Measurements from ENCODE around the gene GRK2. TPM values are rescaled to one million over a fixed set of nuclear protein-coding genes. Genes with fewer than 3 reads are reported as not detected.

GRK2 gene
- total and polyA plus RNA-seq, 2 donors (not counting 3 experiments of a cell fraction or from before 2014, with no cell fraction given), result 57.9 to 62.3 TPM

DNA sequence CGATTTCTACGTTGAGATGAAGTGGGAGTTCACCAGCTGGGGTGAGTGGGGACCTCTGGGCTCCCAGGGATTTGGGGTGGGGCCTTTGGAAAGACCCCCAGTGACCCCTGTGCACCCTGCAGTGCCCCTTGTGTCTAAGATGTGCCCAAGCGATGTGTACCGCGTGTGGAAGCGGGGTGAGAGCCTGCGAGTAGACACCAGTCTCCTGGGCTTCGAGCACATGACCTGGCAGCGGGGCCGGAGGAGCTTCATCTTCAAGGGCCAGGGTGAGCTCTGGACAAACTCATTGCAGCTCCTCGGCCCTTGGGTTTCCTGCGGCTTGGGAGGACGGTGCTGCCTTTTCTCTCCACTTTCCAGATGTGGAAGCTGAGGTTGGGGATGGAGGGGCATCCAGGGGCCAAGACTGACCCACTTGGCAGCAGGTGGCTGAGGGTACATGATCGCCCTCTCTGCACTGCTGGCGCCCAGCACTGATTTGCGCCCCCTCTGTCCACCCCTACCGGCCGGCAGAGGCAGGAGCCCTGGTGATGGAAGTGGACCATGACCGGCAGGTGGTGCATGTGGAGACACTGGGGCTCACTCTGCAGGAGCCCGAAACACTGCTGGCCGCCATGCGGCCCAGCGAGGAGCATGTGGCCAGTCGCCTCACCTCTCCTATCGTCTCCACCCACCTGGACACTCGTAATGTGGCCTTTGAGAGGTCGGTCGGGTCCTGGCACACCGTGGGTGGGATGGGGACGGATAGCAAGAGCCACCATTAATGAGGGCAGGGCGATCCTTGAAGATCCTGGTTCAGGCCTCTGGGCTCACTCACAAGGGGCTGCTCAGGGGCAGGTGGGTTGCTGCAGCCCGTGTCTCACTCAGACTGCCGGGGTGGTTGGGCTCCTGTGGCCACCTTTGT lies 25.5 kb downstream of the GRK2 start:
- dilution Hi-C loops (cut with MboI; ENCODE audit: extremely low pct_ligation_motif_present, low sequenced_read_pairs) (no loop called here), intact Hi-C loops (cut with micrococcal nuclease) (no loop called here)
- H3K9ac ChIP-seq (replicated peaks; ENCODE audit: extremely low read depth, insufficient read depth, low read length), result no peak overlapping the region
- H3K36me3 ChIP-seq (ENCODE audit: control insufficient read depth in 2 of 2, extremely low read depth in 1 of 2, insufficient read depth in 2 of 2, low read length in 2 of 2), result peaks cover 3 to 11% of the 10 kb centered on the region in 2 experiments
- TF ChIP-seq, protein P1, sequence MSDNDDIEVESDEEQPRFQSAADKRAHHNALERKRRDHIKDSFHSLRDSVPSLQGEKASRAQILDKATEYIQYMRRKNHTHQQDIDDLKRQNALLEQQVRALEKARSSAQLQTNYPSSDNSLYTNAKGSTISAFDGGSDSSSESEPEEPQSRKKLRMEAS (IDR thresholded peaks at IDR 0.05; ENCODE audit: insufficient read depth, insufficient read length), result no peak
- no peak for TF ChIP-seq POLR2AphosphoS5 (IDR thresholded peaks at IDR 0.05; ENCODE audit: insufficient read depth, low read depth, low read length)
- TF ChIP-seq, protein P2, sequence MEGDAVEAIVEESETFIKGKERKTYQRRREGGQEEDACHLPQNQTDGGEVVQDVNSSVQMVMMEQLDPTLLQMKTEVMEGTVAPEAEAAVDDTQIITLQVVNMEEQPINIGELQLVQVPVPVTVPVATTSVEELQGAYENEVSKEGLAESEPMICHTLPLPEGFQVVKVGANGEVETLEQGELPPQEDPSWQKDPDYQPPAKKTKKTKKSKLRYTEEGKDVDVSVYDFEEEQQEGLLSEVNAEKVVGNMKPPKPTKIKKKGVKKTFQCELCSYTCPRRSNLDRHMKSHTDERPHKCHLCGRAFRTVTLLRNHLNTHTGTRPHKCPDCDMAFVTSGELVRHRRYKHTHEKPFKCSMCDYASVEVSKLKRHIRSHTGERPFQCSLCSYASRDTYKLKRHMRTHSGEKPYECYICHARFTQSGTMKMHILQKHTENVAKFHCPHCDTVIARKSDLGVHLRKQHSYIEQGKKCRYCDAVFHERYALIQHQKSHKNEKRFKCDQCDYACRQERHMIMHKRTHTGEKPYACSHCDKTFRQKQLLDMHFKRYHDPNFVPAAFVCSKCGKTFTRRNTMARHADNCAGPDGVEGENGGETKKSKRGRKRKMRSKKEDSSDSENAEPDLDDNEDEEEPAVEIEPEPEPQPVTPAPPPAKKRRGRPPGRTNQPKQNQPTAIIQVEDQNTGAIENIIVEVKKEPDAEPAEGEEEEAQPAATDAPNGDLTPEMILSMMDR (IDR thresholded peaks at IDR 0.05; ENCODE audit: extremely low read depth in 1 of 2, insufficient read depth in 1 of 2, low read depth in 1 of 2, low read length in 2 of 2), result no peak
- TF ChIP-seq JUN (IDR thresholded peaks at IDR 0.05; ENCODE audit: borderline replicate concordance, insufficient read depth, insufficient read length, low read depth), result no peak
- no peak for TF ChIP-seq FOS (IDR thresholded peaks at IDR 0.05; ENCODE audit: borderline replicate concordance, insufficient read depth, low read length)
- no peak for TF ChIP-seq EZH2 (IDR thresholded peaks at IDR 0.05; ENCODE audit: borderline replicate concordance, low read depth, low read length, severe bottlenecking)
- TF ChIP-seq MYC (IDR thresholded peaks at IDR 0.05; ENCODE audit: low read depth, low read length), result no peak
- TF ChIP-seq GATA2 (IDR thresholded peaks at IDR 0.05; ENCODE audit: insufficient read depth, insufficient read length, low read depth, low read length), result no peak
- no peak for TF ChIP-seq POLR2A (IDR thresholded peaks at IDR 0.05; ENCODE audit: low read depth, low read length)
- H3K9me1 ChIP-seq (replicated peaks; ENCODE audit: control insufficient read depth, extremely low read depth, insufficient read depth, low read length), result no peaks in the 10 kb centered on the region
- H4K20me1 ChIP-seq (replicated peaks; ENCODE audit: control insufficient read depth, extremely low read depth, insufficient read depth, low read length), result no peaks in the 10 kb centered on the region
- H3K4me2 ChIP-seq (ENCODE audit: insufficient read depth, low read length), result no peak overlapping the region
- H3K27me3 ChIP-seq (ENCODE audit: control insufficient read depth in 2 of 2, insufficient read depth in 2 of 2, low read length in 2 of 2), result no peaks in the 10 kb centered on the region
- H3K27ac ChIP-seq (ENCODE audit: insufficient read depth, low read depth, low read length), result no peak overlapping the region
- BruUV-seq (replicated peaks), result no TSS peak
- no peaks in the 10 kb centered on the region for H3K9me3 ChIP-seq (replicated peaks; ENCODE audit: control insufficient read depth, insufficient read depth, low read length)
- ChIA-PET POLR2A (no interaction called here), CTCF (interaction anchor here (0.6 to 1.0 kb wide), 3 partner anchors 24 to 30 kb away, joined by 3 read pairs; no protein-coding TSS in a partner anchor)
- no peak overlapping the region for H3K4me3 ChIP-seq (replicated peaks in 1 of 3; ENCODE audit: insufficient read depth in 1 of 3, low read depth in 1 of 3, low read length in 3 of 3)
- FAIRE-seq (no peak), DNase-seq (ENCODE audit: low read depth, low spot score) (no peak)
- H3K4me1 ChIP-seq (ENCODE audit: control insufficient read depth, extremely low read depth, insufficient read depth, low read length), result peaks cover 22% of the 10 kb centered on the region
- H2AFZ ChIP-seq (ENCODE audit: low read depth, low read length), result no peak overlapping the region
- H3K79me2 ChIP-seq (ENCODE audit: control insufficient read depth, insufficient read depth, low read length), result peaks cover 35% of the 10 kb centered on the region
